ENCODE results near the gene WIF1. TPM values are rescaled to one million over a fixed set of nuclear protein-coding genes. Genes with fewer than 3 reads are reported as not detected.

Gene WIF1
- total RNA-seq, 1 experiment from 2014 or later: 1.8 TPM

DNA sequence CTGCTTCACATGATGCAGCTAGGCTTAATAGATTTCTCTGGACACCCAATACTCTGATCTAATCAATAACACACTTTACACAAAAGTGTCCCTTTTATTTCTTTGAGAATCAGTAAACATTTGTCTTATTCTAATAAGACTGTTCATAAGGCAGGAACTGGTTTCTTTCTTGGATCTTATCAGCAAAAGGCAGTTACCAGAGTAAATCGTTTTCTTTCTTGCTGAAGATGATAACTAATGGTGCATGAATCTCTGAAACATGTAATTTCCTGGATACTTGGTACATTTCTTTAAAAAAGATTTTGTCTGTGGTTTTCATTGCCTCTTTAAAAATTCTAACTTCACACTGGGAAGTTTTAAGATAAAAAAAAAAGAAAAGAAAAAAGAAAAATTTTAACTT is 39.6 kb downstream of the WIF1 start:
- H3K36me3 Mint-ChIP-seq: no peaks in the 10 kb centered on the region
- H3K27me3 Mint-ChIP-seq (ENCODE audit: low read depth): no peaks in the 10 kb centered on the region; the same call in 1 of the 2 replicates
- no peak for TF ChIP-seq ELF4 (CRISPR knock-in tag; IDR thresholded peaks at IDR 0.05; ENCODE audit: low read depth)
- TF ChIP-seq, protein P1, sequence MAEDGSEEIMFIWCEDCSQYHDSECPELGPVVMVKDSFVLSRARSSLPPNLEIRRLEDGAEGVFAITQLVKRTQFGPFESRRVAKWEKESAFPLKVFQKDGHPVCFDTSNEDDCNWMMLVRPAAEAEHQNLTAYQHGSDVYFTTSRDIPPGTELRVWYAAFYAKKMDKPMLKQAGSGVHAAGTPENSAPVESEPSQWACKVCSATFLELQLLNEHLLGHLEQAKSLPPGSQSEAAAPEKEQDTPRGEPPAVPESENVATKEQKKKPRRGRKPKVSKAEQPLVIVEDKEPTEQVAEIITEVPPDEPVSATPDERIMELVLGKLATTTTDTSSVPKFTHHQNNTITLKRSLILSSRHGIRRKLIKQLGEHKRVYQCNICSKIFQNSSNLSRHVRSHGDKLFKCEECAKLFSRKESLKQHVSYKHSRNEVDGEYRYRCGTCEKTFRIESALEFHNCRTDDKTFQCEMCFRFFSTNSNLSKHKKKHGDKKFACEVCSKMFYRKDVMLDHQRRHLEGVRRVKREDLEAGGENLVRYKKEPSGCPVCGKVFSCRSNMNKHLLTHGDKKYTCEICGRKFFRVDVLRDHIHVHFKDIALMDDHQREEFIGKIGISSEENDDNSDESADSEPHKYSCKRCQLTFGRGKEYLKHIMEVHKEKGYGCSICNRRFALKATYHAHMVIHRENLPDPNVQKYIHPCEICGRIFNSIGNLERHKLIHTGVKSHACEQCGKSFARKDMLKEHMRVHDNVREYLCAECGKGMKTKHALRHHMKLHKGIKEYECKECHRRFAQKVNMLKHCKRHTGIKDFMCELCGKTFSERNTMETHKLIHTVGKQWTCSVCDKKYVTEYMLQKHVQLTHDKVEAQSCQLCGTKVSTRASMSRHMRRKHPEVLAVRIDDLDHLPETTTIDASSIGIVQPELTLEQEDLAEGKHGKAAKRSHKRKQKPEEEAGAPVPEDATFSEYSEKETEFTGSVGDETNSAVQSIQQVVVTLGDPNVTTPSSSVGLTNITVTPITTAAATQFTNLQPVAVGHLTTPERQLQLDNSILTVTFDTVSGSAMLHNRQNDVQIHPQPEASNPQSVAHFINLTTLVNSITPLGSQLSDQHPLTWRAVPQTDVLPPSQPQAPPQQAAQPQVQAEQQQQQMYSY (CRISPR knock-in tag; IDR thresholded peaks at IDR 0.05): no peak
- no peak for TF ChIP-seq ZNF512 (CRISPR knock-in tag; IDR thresholded peaks at IDR 0.05; ENCODE audit: borderline replicate concordance)
- H3K4me1 Mint-ChIP-seq: peaks cover 17% of the 10 kb centered on the region
- ATAC-seq (no peak), DNase-seq (ENCODE audit: low spot score) (no peak)
- H3K4me3 Mint-ChIP-seq: no peak overlapping the region
- H3K27ac Mint-ChIP-seq: no peak overlapping the region
- ChIA-PET CTCF (no interaction called here), POLR2A (no interaction called here)
- H3K9me3 Mint-ChIP-seq: no peaks in the 10 kb centered on the region

- Mint-ChIP-seq H3K9me3 (no peaks in the 10 kb centered on the region), H3K4me1 (0 out of 2 replicates have a peak, but pooled peaks cover 3% of the 10 kb centered on the region), H3K36me3 (no peaks in the 10 kb centered on the region), H3K27ac (no peak overlapping the region), H3K27me3 (ENCODE audit: low read depth) (no peaks in the 10 kb centered on the region), H3K4me3 (no peak overlapping the region)
- TF ChIP-seq ZNF281 (CRISPR knock-in tag; IDR thresholded peaks at IDR 0.05) (no peak), TEAD4 (CRISPR knock-in tag; IDR thresholded peaks at IDR 0.05) (no peak), RORB (CRISPR knock-in tag; IDR thresholded peaks at IDR 0.05) (no peak), ZNF263 (CRISPR knock-in tag; IDR thresholded peaks at IDR 0.05; ENCODE audit: low read depth) (no peak), ZNF423 (CRISPR knock-in tag; IDR thresholded peaks at IDR 0.05) (no peak), ZNF219 (CRISPR knock-in tag; IDR thresholded peaks at IDR 0.05; ENCODE audit: borderline replicate concordance) (no peak), ZBTB21 (CRISPR knock-in tag; IDR thresholded peaks at IDR 0.05; ENCODE audit: borderline replicate concordance) (no peak), IRF1 (CRISPR knock-in tag; IDR thresholded peaks at IDR 0.05) (no peak), CTCF (IDR thresholded peaks at IDR 0.05) (no peak), EMX1 (CRISPR knock-in tag; IDR thresholded peaks at IDR 0.05) (no peak), OVOL2 (CRISPR knock-in tag; IDR thresholded peaks at IDR 0.05; ENCODE audit: borderline replicate concordance) (no peak), RELA (CRISPR knock-in tag; IDR thresholded peaks at IDR 0.05; ENCODE audit: borderline replicate concordance) (no peak)
- TF ChIP-seq, protein P2, sequence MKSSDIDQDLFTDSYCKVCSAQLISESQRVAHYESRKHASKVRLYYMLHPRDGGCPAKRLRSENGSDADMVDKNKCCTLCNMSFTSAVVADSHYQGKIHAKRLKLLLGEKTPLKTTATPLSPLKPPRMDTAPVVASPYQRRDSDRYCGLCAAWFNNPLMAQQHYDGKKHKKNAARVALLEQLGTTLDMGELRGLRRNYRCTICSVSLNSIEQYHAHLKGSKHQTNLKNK (CRISPR knock-in tag; IDR thresholded peaks at IDR 0.05): no peak
- TF ChIP-seq, protein P3, sequence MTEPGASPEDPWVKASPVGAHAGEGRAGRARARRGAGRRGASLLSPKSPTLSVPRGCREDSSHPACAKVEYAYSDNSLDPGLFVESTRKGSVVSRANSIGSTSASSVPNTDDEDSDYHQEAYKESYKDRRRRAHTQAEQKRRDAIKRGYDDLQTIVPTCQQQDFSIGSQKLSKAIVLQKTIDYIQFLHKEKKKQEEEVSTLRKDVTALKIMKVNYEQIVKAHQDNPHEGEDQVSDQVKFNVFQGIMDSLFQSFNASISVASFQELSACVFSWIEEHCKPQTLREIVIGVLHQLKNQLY (CRISPR knock-in tag; IDR thresholded peaks at IDR 0.05): no peak
- TF ChIP-seq, protein P4, sequence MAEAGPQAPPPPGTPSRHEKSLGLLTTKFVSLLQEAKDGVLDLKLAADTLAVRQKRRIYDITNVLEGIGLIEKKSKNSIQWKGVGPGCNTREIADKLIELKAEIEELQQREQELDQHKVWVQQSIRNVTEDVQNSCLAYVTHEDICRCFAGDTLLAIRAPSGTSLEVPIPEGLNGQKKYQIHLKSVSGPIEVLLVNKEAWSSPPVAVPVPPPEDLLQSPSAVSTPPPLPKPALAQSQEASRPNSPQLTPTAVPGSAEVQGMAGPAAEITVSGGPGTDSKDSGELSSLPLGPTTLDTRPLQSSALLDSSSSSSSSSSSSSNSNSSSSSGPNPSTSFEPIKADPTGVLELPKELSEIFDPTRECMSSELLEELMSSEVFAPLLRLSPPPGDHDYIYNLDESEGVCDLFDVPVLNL (CRISPR knock-in tag; IDR thresholded peaks at IDR 0.05; ENCODE audit: borderline replicate concordance, low read depth): no peak
- TF ChIP-seq, protein P5, sequence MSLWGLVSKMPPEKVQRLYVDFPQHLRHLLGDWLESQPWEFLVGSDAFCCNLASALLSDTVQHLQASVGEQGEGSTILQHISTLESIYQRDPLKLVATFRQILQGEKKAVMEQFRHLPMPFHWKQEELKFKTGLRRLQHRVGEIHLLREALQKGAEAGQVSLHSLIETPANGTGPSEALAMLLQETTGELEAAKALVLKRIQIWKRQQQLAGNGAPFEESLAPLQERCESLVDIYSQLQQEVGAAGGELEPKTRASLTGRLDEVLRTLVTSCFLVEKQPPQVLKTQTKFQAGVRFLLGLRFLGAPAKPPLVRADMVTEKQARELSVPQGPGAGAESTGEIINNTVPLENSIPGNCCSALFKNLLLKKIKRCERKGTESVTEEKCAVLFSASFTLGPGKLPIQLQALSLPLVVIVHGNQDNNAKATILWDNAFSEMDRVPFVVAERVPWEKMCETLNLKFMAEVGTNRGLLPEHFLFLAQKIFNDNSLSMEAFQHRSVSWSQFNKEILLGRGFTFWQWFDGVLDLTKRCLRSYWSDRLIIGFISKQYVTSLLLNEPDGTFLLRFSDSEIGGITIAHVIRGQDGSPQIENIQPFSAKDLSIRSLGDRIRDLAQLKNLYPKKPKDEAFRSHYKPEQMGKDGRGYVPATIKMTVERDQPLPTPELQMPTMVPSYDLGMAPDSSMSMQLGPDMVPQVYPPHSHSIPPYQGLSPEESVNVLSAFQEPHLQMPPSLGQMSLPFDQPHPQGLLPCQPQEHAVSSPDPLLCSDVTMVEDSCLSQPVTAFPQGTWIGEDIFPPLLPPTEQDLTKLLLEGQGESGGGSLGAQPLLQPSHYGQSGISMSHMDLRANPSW (CRISPR knock-in tag; conservative IDR thresholded peaks at IDR 0.05; ENCODE audit: low read depth): no peak
- CTCF ChIA-PET: no interaction called here
- DNase-seq (ENCODE audit: low spot score) (no peak), ATAC-seq (peak; percentile 89)
- POLR2A ChIA-PET: no interaction called here
Measured at GRCh38 chr12:65074932-65075331, 46.2 kb downstream of the WIF1 start.

All from WTC11 (cell line).